HFF-Myc (cell line): Measurements from ENCODE around the gene PRPH.

ENCODE experiments used
- DNase-seq: peaks from one replicate; pipeline ENCODE4 v3.0.0-alpha.2; 2011; ENCODE audit warnings: low read depth; ENCODE audit errors: extremely low read depth
- H3K4me3 ChIP-seq: replicated peaks from 2 replicates; pipeline ENCODE4 v1.5.1; 2011; ENCODE audit warnings: low read depth, mild to moderate bottlenecking, control low read depth, low read length
- CTCF ChIP-seq: IDR thresholded peaks from 2 replicates; pipeline ENCODE4 v1.5.1; 2012; ENCODE audit warnings: mild to moderate bottlenecking, low read depth, low read length, control low read depth; ENCODE audit errors: missing control alignments

Gene PRPH

DNA sequence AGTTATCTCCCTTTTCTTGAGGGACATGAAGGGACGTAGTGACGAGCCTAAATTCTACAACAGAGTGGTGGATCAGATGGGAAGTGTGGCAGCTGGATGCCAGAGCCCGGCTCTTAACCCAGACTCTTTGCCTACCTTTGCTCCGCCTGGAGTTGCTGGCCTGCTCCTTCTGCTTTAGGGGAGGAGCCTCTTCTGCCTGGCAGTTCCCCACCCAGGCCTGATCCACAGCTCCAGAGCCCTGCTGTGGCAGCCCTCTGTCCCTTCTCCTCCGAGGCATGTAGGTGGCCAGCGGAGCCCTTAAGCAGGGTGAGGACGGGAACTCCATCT is 2.3 kb upstream of the PRPH start:
- TF ChIP-seq CTCF: no peak
- no peak overlapping the region for H3K4me3 ChIP-seq
- no peak for DNase-seq

GRCh38 chr12:49293056-49293956 is 1.6 kb upstream of the PRPH start:
- DNase-seq: no peak

GRCh38 chr12:49294086-49294803 is 702 bp upstream of the PRPH start:
- no peak for DNase-seq
- H3K4me3 ChIP-seq: no peak overlapping the region
- no peak for TF ChIP-seq CTCF

More at GRCh38 chr12:49293056-49293956, 1.6 kb upstream of the PRPH start:
- no peak for TF ChIP-seq CTCF
- no peak overlapping the region for H3K4me3 ChIP-seq

DNA sequence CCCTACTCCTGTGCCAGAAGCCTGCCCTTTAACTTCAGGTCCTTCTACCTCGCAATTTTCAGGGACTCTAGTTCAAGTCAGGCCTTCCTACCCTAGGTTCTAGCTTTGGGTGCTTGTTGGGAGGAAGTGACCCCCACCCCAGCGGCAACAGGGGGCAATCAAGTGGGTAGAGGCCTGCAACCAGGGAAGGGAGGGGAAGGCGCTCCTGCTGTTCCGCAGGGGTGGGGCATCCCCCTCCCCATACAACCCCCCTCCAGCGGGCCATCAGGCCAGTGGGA is 204 bp upstream of the PRPH start:
- H3K4me3 ChIP-seq: no peak overlapping the region
- no peak for DNase-seq
- TF ChIP-seq CTCF: no peak

DNA sequence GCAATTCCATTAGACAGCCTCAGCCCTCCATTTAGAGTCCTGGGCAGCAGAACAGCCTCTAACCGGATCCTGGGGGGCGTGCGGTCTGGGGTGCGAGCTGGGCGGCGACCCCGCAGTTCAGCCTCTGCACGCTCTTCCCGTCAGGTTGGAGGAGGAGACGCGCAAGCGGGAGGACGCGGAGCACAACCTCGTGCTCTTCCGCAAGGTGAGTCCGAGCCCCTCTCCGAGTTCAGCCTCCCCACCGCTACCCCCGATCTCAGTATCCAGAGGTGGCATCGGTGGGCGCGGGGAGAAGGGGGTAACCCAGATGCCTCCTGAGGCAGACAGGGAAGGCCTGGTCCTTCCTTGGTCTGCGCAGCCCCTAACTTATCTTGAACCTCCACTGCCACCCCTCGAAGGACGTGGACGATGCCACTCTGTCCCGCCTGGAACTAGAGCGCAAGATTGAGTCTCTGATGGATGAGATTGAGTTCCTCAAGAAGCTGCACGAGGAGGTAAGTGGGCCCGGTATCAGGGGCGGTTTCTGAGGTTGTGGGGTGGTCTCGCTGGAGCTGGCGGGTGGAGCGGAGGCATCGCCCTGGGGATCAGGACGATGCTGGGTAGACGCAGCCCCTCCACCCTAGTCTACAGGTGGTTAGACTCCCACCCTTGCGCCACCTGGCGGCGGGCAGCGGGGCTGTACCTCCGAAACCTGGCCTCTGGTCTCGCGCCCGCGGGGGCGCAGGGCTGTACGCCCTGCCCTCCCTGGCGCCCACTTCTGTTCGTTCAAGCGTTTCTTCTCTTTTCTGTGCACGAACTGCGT is 1.3 kb downstream of the PRPH start:
- TF ChIP-seq CTCF: peak; percentile 86
- DNase-seq: no peak

GRCh38 chr12:49296836-49297694 is 2.1 kb downstream of the PRPH start:
- TF ChIP-seq CTCF: no peak
- no peak for DNase-seq
- peak overlapping the region; percentile 22; the same call in 1 of the 2 replicates for H3K4me3 ChIP-seq

More for the DNA sequence above, 1.3 kb downstream of the PRPH start:
- H3K4me3 ChIP-seq: no peak overlapping the region
